Body of pancreas (tissue), 4 donors: Measurements from ENCODE around the gene ATG4C. TPM values are rescaled to one million over a fixed set of nuclear protein-coding genes. Genes with fewer than 3 reads are reported as not detected.
"Not testable (repeated sequence)": the region's sequence is repeated elsewhere in the genome, so short reads cannot be mapped to it uniquely, and the experiment has no call there.

ENCODE experiments used
- ATAC-seq: fragments of 150-250 bp; one replicate; pipeline ENCODE4 v1.9.1; 2016
- DNase-seq, 4 donors: peaks; one replicate each; pipeline ENCODE4 v3.0.0-alpha.2; 2019
- H3K27ac ChIP-seq, 4 donors: fragments of 200-600 bp; sonication (generic); 1 replicate in 3 of 4; 2 replicates in 1 of 4; pipeline versions ENCODE4 v1.5.1 to v1.6.1; 2016 to 2019; ENCODE audit warnings: mild to moderate bottlenecking in 1 of 4, mixed read lengths in 1 of 4, moderate library complexity in 1 of 4
- H3K27me3 ChIP-seq, 2 donors: fragments of 200-600 bp; sonication (generic); one replicate each; pipeline ENCODE4 v1.6.0; 2016; ENCODE audit warnings: mild to moderate bottlenecking in 1 of 2
- H3K36me3 ChIP-seq, 2 donors: fragments of 200-600 bp; sonication (generic); replicated peaks in 1 of 2; 2 replicates each; pipeline ENCODE4 v1.5.1; 2016; ENCODE audit warnings: low read depth in 2 of 2; ENCODE audit not compliant: insufficient read depth in 1 of 2
- H3K4me1 ChIP-seq: fragments of 200-600 bp; sonication (generic); one replicate; pipeline ENCODE4 v1.6.0; 2016
- H3K4me3 ChIP-seq, 2 donors: fragments of 200-600 bp; sonication (generic); 1 replicate in 1 of 2; 2 replicates in 1 of 2; pipeline ENCODE4 v1.5.1; 2016 to 2019
- H3K9me3 ChIP-seq, 3 donors: fragments of 200-600 bp; sonication (generic); 1 replicate in 2 of 3; 2 replicates in 1 of 3; pipeline ENCODE4 v1.5.1; 2016
- CTCF ChIP-seq, 7 experiments: fragments of 450-650 bp in 4 of 7; fragments of 200-600 bp in 3 of 7; sonication (generic) in 3 of 7; IDR thresholded peaks; one replicate each; pipeline ENCODE4 v1.5.1; 2016 to 2019; ENCODE audit warnings: antibody characterized with exemption in 7 of 7
- POLR2A ChIP-seq, 3 donors: fragments of 450-650 bp; IDR thresholded peaks; one replicate each; pipeline ENCODE4 v1.6.1; 2016; ENCODE audit warnings: antibody characterized with exemption in 3 of 3, mild to moderate bottlenecking in 2 of 3
- WGBS, 2 donors: methylation state at CpG; one replicate each; pipeline ENCODE4 v1.1.5; 2017; 5-methylcytosine and 5-hydroxymethylcytosine counted together
- intact Hi-C: fragments of 100-400 bp; cut with DNase I; formaldehyde crosslinking; loops from one replicate; pipeline ENCODE4 v1.15.1; 2023
- total RNA-seq, 2 donors: library from RNA; depleted of rRNA; stranded (reverse); fragments of >200 nt; gene quantifications; one replicate each; pipeline ENCODE4 v1.1.0, GENCODE V29; 2016

ATG4C gene
- total RNA-seq, 2 donors from 2014 or later = 2.3 to 4.9 TPM

- H3K27ac ChIP-seq, H3K36me3 ChIP-seq, DNase-seq, H3K27me3 ChIP-seq, H3K9me3 ChIP-seq, H3K4me1 ChIP-seq, ATAC-seq, H3K4me3 ChIP-seq, intact Hi-C loops: not testable (repeated sequence)
- WGBS, 2 donors = 90 to 93% methylated on average over 5 to 30 of the region's 30 CpGs
Observed at GRCh38 chr1:62761223-62761870, 22.6 kb upstream of the ATG4C start.

GRCh38 chr1:62762027-62762426, 21.9 kb upstream of the ATG4C start:
- intact Hi-C loops, DNase-seq, H3K36me3 ChIP-seq, H3K27ac ChIP-seq, H3K4me3 ChIP-seq, H3K4me1 ChIP-seq, H3K27me3 ChIP-seq, H3K9me3 ChIP-seq, ATAC-seq: not testable (repeated sequence)
- WGBS, 2 donors = 76 to 78% methylated on average over 4 of the region's 4 CpGs

GRCh38 chr1:62765981-62766380, 18.0 kb upstream of the ATG4C start:
- Histone ChIP-seq H3K9me3 (no peaks in the 10 kb centered on the region), H3K27me3 (no peaks in the 10 kb centered on the region), H3K27ac (no peak overlapping the region), H3K4me1 (no peaks in the 10 kb centered on the region), H3K4me3 (no peak overlapping the region), H3K36me3 (no peaks in the 10 kb centered on the region)
- intact Hi-C loops = no loop called here
- DNase-seq (no peak), ATAC-seq (no peak)
- 32 to 49% methylated on average over 4 of the region's 4 CpGs for WGBS, 2 donors
- no peak for TF ChIP-seq CTCF (IDR thresholded peaks at IDR 0.05)
- TF ChIP-seq POLR2A (IDR thresholded peaks at IDR 0.05) = no peak

- H3K27ac ChIP-seq, DNase-seq, H3K9me3 ChIP-seq, ATAC-seq, H3K36me3 ChIP-seq, intact Hi-C loops, H3K4me1 ChIP-seq, H3K4me3 ChIP-seq, H3K27me3 ChIP-seq: not testable (repeated sequence)
- WGBS, 2 donors = 84 to 86% methylated on average over 11 of the region's 11 CpGs
Observed at GRCh38 chr1:62768551-62768950, 15.4 kb upstream of the ATG4C start.

- no peaks in the 10 kb centered on the region for H3K36me3 ChIP-seq
- no peaks in the 10 kb centered on the region for H3K9me3 ChIP-seq
- H3K4me1 ChIP-seq = no peaks in the 10 kb centered on the region
- no peak overlapping the region for H3K27ac ChIP-seq
- H3K4me3 ChIP-seq = no peak overlapping the region
- ATAC-seq (no peak), DNase-seq (no peak)
- TF ChIP-seq CTCF (IDR thresholded peaks at IDR 0.05) = no peak
- no peak for TF ChIP-seq POLR2A (IDR thresholded peaks at IDR 0.05)
- intact Hi-C loops = no loop called here
- WGBS, 2 donors = 80 to 82% methylated on average over 1 of the region's 1 CpG
- H3K27me3 ChIP-seq = no peaks in the 10 kb centered on the region
Observed at GRCh38 chr1:62772607-62773295, 11.2 kb upstream of the ATG4C start.

GRCh38 chr1:62774006-62774405, 9.9 kb upstream of the ATG4C start:
- Histone ChIP-seq H3K27me3 (no peaks in the 10 kb centered on the region), H3K4me1 (no peaks in the 10 kb centered on the region), H3K9me3 (no peaks in the 10 kb centered on the region), H3K27ac (no peak overlapping the region), H3K36me3 (no peaks in the 10 kb centered on the region), H3K4me3 (no peak overlapping the region)
- intact Hi-C loops = no loop called here
- ATAC-seq (no peak), DNase-seq (no peak)
- WGBS, 2 donors = 77 to 88% methylated on average over 2 of the region's 2 CpGs
- TF ChIP-seq CTCF (IDR thresholded peaks at IDR 0.05) = no peak
- no peak for TF ChIP-seq POLR2A (IDR thresholded peaks at IDR 0.05)
